Stimulated activated naive CD4-positive, alpha-beta T cell treated with Interleukin-2 at 50 U/mL for 16 hours (primary cell): ENCODE measurements around the gene TNS1.

ENCODE experiments used
- DNase-seq: peaks from one replicate; lab custom pipeline; 2025; lab: John Stamatoyannopoulos, UW

The TNS1 gene

DNA sequence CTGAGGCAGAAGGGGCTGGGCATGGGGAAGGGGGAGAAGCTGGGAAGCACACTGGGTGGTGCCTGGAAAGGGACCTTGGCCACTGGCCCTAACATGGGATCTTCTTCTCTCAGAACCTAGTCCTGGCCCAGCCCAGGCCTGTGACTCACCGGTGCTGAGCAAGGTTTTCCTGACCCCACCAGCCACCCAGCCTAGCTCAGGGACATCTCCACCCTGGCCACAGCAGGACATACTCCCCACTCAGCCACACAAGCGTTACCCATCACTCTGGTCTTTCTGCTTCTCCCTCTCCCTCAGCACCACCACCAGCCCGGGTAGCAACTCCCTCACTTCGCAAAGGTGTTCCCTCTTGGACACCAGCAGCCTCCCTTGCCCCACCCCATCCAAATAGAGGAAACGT is 22.8 kb downstream of the TNS1 start:
- no peak for DNase-seq

DNA sequence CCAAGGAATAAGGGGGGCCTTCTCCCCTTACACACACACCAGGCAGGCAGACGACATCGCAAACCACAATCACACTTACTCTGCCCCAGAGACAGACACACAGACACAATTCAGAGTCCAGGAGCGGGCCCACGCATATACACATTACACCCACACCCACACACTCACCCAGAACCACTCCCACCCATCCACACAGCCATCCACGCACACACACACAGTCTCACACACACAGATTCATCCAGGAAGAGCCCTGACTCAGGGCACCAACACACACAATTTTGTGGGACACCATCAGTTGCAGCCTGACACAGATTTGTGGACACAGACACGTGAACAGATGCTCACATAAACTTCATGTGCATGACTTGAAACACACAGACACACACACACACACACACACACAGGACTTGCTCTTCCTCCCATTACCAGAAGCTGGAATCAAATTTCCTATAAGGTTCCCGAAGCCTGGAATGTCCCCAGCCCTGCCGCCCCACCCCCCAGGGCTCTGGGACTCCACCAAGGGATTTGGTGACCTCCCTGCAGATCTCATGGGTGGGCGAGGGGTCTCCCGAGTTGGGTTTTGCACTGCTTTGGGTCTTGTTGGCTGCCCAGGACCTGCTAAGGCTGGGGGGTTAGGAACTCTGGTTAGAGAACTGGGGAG is 23.5 kb downstream of the TNS1 start:
- DNase-seq: no peak

DNA sequence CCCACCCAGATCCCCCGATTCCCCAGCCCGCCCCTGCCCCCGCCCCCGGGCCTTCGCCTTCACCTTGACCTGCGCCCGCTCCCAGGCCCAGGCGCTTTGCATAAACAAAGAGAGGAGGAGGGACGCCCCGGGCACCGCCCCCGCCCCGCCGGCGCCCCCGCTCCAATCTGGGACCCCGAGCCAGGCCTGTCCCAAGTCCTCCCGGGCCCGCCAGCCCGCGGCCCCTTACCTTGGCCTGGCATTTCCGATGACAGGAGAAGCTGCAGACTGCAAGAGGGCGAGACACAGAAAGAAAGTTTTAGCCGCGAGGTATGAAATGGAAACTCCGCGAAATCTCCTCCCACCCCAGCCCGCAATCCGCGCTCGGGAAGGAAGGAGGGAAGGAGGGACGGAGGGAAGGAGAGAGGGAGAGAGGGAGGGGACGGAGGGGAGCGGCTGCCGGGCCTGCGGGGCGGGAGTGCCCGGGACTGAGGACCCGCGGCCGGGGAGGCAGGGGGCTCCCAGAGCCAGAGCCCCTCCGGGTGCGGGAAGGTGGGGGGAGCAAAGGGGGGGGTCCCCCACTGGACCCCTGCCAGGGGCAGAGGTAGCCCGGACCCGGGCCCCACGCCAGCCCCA is 24.2 kb downstream of the TNS1 start:
- no peak for DNase-seq

DNA sequence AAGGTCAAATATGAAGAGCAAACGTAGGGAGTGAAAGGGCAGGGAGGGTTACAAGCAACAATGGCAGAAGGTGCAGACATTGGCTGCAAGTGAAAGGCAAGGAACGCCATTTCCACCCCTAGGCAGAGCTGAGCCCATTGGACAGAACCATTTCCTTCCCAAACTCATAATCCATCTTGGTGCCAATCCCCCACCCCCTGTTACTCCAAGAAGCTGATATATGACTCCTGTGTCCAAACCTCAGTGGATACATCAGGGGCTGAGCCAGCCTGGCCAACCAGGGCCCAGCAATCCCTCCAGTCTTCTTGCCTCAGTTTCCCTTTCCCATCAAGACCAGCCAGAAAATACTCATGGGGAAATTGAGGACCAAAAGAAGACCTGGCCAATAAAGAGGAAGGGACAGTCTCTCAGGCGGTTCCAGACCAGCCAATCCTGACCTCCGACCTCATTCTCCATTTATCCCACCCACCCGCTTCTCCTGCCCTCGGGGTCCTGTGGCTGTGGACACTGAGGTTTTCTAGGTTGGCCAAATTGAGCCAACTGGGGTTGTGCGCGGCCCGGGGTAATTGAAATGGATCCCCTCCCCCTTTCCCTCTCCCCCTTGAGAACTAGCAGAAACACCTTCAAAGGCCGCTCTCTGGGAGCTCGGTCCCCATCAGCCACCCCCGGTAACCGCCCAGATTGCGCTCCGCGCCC is 24.8 kb downstream of the TNS1 start:
- no peak for DNase-seq

DNA sequence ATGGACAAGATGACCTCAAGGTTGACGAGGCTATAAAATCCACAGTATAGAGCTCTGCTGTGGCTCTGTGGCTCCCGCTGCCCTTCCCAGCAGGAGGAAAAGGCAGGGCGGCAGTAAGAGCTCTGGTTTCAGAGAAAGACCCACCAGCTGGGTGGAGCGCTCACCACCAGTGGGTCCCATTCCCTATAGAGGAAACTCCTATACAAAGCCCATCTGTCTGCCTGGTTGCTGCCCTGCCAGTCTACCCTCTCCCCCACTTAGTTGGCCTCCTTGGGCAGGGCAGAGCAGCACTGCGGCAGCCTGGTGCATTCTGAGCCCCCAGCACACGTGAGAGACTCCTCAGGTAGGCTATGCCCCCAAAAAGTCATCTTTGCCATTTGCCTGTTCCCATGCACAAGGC is 26.5 kb downstream of the TNS1 start:
- DNase-seq: no peak

DNA sequence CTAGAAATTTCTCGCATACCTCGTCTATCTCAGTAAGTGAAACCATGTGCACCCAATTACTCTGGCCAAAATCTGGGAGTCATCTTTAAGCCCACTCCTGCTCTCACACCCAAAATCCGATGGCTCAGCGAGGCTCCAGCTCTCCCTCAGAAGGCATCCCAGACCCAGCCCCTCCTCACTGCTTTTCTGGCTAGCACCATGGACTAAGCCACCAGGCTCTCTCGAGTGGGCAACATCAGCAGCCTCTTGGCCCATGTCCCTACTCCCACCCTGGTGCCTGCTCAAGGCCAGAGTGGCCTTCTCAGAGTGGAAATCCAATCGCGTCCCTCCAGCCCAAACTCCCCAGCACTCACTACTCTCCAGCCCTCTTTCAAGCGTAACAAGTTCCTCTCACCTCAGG is 27.2 kb downstream of the TNS1 start:
- DNase-seq: no peak

DNA sequence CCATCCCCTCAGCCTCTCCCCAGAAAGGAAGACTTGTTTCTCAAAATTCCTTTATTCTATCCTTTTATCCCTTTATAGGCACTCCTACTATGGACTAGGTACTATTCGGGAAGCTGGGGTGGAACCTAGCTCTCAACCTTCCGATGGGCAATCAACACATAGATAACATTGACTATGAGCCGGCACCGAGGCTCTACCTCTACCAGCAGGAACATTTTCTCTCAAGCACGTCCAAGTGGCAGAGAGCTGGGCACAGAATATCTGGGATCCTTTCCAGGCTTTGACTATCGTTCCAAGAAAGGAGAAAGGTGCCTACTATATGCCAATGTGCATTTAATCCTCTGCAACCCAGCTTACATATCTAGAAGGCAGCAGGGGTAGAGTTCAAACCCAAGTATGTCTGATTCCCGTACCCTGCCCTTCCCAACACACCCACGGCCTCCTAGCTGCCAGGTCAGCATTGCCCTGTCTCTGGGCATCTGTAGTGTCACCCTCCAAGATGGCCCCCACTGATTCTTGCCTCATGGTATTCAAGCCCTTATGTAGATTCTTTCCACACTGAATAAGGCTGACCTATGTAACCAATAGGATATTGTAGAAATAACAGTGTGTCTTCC is 28.3 kb downstream of the TNS1 start:
- DNase-seq: no peak

DNA sequence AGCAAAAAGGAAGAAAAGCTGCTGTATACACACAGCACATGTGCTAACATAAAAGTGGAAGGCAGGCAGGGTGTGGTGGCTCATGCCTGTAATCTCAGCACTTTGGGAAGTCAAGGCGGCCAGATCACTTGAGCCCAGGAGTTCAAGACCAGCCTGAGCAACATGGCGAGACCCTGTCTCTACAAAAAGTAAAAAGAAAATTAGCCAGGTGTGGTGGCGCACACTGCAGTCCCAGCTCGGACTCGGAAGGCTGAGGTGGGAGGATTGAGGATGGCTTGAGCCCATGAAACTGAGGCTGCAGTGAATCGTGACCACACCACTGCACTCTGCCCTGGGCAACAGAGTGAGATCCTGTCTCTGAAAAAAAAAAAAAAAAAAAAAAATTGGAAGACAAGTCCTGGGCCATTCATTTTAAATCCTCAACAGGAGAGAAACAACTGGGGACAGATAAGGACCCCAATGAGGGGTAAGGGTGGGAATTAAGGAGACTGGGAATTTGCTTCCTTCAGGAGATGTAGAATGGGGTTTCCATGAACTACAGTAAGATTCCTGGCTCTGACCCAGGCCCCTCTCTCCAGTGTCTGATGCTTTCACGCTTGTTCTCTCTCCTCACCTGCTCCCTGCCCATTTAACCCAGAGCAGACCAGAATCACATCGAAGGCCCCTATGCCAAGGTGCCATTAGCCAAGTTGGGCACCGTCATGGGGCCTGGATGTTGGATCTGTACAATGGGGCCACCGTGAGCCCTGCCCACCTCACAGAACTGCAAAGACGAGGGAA is 29.6 kb downstream of the TNS1 start:
- DNase-seq: no peak

DNA sequence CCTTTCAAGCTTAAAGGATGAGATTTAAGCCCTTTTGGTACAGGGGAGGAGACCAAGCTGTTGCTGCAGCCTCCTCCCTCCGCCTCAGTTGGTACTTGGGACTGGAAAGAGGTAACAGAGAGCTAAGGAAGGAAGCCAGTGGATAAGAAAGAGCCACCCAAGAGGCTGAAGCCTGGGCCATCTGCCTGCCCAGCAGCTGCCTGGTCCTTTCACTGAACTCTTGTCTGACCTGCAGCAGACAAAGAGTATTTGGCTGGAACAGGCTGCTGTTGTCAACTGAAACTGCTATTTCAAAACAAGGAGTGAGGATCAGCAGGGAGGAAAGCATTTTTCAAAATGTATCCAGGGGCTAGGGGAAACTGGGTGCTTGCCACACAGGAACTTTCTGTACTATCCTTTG is 30.3 kb downstream of the TNS1 start:
- no peak for DNase-seq

DNA sequence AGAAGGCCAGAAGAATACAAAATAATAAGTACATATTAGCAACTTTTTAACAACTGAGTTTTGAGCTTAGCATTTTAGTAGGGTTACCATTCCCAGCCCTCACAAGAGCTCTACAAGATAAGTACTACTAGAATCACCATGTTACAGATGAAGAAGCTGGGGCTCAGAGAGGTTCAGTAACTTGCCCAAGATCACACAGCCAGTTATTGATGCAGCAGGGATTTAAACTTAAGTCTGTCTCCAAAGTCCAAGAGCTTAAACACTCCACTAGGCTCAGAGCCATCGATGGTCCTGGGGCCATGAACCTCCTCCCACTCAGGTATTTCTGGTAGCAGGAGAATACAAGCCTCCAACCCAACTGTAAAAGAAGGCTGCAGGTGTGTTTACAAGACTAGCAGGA is 30.8 kb downstream of the TNS1 start:
- no peak for DNase-seq

DNA sequence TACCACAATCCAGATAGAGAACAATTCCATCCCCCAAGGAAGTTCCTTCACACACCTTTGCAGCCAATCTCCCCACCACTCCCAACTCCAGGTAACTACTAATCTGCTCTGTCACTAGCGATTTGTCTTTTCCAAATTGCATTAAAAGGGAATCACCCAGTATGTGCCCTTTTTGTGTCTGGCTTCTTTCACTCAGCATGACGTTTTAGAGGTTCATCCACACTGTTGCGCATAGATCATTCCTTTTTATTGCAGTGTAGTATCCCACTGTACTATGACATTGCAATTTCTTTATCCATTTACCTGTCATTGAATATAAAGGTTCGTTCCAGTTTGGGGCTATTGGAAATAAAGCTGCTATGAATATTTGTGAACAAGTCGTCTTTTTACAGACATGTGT is 31.6 kb downstream of the TNS1 start:
- DNase-seq: no peak

DNA sequence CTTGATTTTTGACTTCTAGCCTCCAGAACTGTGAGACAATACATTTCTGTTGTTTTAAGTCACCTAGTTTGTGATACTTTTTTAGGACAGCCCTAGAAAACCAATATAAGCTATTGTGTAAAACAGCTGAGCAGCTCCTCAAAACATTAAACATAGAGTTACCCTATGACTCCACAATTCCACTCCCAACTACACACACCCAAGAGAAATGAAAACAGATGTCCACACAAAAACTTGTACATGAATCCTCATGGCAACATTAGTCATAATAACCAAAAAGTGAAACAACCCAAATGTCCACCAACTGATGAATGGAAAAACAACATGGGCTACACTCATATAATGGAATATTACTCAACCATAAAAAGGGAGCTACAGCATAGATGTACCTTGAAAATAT is 32.6 kb downstream of the TNS1 start:
- DNase-seq: no peak

DNA sequence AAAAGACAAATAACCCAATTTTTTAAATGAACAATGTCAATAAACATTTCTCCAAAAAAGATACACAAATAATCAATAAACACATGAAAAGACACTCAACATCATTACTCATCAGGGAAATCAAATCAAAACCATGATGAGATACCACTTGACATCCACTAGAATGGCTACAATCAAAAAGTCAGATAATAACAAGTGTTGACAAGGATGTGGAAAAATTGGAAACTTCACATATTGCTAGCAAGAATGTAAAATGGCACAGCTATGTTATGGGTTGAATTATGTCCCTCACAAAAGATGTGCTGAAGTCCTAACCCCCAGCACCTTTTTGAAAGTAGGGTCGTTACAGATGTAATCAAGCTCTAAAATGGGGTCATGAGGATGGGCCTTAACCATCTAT is 33.2 kb downstream of the TNS1 start:
- no peak for DNase-seq

DNA sequence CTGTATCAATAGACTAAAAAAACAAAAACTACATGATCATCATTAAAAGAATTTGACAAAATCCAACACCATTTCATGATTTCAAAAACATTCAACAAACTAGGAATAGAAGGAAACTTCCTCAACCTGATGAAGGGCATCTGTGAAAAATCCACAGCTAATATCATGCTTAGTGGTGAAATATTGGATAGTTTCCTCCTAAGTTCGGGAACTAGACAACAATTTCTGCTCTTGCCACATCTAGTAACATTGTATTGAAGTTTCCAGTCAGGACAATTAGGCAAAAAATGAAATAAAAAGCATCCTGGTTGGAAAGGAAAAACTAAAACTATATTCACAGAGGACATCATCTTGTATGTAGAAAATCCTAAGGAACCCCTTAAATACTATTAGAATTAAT is 34.8 kb downstream of the TNS1 start:
- no peak for DNase-seq

DNA sequence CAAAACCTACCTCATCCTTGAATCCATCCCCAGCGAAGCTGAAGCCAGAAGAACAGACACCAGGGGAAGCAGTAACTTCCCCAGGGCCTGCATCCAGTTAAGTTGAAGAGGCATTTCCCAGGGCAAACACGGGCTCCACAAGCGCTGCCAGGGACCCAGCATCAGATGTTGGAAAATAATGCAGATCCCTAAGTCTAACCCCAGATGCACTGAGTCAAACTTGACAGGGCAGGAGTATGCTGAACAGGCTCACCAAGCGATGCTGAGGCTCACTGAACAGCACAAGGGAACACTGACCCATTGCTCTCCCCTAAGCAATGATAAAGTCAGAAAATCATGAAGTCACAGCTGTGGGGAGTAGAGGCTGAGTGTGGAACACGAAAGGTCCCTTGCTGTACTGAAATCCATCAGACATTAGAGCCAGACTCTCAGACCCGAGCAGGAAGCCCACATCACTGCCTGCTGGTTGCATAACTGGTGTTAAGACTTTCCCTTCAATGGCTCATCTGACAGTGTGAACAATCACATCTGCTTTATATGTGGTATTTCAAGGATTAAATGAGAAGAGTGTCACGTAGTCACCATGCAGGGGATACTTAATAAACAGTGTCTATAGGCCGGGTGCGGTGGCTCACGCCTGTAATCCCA is 36.2 kb downstream of the TNS1 start:
- DNase-seq: no peak

DNA sequence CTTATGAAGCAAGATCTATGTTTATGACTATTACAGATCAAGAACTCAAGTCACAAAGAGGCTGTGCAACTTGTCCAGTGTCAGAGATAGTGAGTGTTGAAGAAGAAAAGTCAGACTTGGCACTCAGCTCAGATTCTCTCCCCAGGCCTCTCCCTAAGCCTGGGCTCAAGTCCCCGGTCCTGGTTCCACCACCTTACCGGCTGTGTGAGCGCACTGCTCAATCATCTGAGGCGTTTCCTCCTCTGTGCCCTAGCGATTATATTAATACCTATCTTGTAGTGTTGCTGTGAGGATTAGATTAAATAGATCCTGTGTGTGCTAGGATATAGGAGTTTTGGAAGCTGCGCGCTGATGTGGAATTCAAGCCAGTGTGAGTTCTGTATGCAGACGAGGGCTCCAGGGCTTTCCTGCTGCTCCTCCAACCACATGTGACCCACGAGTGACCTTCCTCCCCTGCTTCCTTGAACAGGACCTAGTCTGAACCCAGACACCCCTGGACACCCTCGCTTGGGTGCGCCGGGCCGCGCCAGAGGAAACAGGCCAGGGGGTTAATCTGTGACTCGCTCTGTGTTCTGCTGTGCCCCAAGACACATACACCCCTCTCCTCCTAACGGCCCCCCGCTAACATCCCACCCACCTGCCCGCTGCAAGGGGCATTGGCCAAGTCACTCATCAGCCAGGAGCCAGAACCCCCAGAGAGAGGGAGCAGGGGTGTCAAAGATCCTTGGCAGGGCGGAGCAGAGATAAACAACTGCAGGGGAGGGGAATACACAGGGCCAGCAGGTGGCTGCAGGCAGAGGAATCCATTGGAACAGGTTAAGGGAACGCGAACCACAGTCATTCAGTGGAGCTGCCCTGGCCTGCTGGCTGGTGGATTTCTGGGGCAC is 38.3 kb downstream of the TNS1 start:
- no peak for DNase-seq

DNA sequence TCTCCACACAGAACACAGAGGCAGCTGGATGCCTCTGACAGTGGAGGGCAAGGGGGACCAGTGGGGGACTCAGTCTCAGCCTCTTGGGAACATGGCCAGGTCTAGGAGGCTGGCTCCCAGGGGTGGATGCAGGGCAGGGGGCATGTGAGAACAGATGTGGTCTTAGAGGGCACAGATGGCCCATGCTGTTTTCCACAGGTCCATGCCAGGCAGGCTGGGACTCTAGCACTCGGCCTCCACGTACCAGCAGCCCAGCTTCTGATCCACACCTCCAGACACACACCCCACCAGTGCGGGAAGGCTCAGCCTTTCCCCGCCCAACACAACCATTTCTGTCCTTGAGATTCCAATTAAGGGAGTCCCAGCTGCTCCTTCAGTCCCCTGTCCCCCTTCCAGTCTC is 42.4 kb downstream of the TNS1 start:
- DNase-seq: no peak

DNA sequence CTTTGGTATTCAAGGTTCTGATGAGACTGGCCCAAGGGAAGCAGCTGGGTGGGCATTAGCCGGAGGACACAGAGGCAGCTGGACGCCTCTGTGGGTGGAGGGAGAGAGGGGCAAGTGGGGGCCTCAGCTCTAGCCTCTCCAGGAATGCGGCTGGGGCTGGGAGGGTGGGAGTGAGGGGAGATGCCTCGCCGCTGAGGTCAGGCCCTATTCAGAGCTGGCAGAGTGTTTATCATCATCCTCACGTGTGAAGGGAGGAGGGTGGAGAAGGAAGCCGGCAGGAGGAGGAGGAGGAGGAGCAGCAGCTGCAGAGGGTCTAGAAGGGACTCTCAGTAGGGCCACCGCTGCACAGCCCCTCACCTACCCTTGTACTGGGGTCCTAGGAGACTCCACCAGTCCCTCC is 43.1 kb downstream of the TNS1 start:
- DNase-seq: no peak

DNA sequence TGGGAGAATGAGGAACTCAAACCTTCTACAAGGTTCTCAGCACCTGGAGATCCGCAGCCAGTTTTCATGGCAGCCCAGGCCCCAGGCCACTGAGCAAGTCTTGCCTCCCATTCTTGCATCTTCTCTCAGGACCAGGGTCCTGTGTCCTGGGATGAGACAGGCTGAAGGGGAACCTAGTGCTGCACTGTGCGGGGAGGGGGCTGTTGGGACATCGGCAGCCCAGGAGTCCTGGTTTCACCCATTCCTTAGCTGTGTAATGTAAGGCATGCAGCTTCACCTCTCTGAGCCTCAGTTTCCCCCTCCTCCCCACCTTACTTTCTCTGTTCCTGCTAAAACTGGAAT is 43.9 kb downstream of the TNS1 start:
- DNase-seq: no peak

DNA sequence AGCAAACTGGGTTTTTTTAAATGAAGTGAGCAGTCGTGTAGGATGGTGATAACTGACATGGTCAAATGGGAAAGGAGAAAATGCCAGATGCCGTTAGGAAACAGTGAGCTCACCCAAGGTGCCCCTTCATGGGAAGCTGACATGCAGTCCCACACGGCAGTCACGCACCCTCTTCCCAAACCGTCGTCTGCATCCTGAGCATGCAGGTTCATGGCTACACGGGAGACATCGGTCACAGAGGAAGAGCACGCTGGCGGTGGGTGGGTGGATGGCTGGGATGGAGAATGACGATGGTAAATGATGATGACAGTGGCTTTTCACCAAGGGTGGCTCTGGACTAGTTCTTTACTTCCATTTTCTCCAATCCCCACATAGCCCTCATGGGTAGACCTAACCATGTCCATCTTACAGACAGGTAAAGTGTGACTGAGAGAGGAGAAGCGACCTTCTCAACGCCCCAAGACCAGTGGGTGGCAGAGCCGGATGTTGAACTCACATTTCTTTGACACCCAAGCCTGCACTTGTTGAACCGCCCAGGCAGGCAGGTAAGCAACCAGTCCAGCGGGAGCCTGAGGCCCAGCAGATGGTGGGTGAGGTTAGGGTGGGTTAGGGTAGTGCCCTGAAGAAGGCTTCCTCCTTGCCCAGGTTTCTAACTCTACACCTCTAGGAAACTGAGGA is 44.5 kb downstream of the TNS1 start:
- DNase-seq: no peak
